Stimulated activated CD8-positive, alpha-beta memory T cell treated with anti-CD3 and anti-CD28 coated beads, Interleukin-15, amount 100 ng/mL, for 48 hours (primary cell): ENCODE measurements around the gene COMMD1.
"Not testable (repeated sequence)": the region's sequence is repeated elsewhere in the genome, so short reads cannot be mapped to it uniquely, and the experiment has no call there.

Source experiments
- DNase-seq, 2 donors: peaks; one replicate each; pipeline ENCODE4 v3.0.0-alpha.2; 2020; ENCODE audit warnings: low read depth in 2 of 2

The COMMD1 gene

GRCh38 chr2:62016957-62017356, 111.5 kb downstream of the COMMD1 start:
- DNase-seq = no peak

- no peak for DNase-seq
These were observed 124.4 kb downstream of the COMMD1 start for GRCh38 chr2:62029910-62030309.

GRCh38 chr2:62030902-62031301, 125.4 kb downstream of the COMMD1 start:
- no peak for DNase-seq

- DNase-seq = no peak
These were observed 126.6 kb downstream of the COMMD1 start for GRCh38 chr2:62032096-62032495.

GRCh38 chr2:62034715-62035114, 129.2 kb downstream of the COMMD1 start:
- DNase-seq = no peak

- no peak for DNase-seq
These were observed 130.8 kb downstream of the COMMD1 start for GRCh38 chr2:62036229-62036628.

- no peak for DNase-seq
These were observed 131.3 kb downstream of the COMMD1 start for GRCh38 chr2:62036761-62037250.

- DNase-seq = peak; percentile 6 to 17
These were observed 133.7 kb downstream of the COMMD1 start for GRCh38 chr2:62038975-62039771.

- no peak for DNase-seq
These were observed 135.5 kb downstream of the COMMD1 start for GRCh38 chr2:62040926-62041325.

- not testable (repeated sequence) for DNase-seq
These were observed 136.4 kb downstream of the COMMD1 start for GRCh38 chr2:62041701-62042385.

- no peak for DNase-seq
These were observed 136.9 kb downstream of the COMMD1 start for GRCh38 chr2:62042400-62042799.

- no peak for DNase-seq
These were observed 137.5 kb downstream of the COMMD1 start for GRCh38 chr2:62042944-62043343.

- no peak for DNase-seq
These were observed 139.6 kb downstream of the COMMD1 start for GRCh38 chr2:62045017-62045543.

GRCh38 chr2:62046141-62046540, 140.7 kb downstream of the COMMD1 start:
- DNase-seq = no peak

- no peak for DNase-seq
These were observed 145.1 kb downstream of the COMMD1 start for GRCh38 chr2:62050456-62051045.

- no peak for DNase-seq
These were observed 148.7 kb downstream of the COMMD1 start for GRCh38 chr2:62054029-62054791.

GRCh38 chr2:62054916-62055450, 149.5 kb downstream of the COMMD1 start:
- no peak for DNase-seq

- DNase-seq = no peak
These were observed 150.4 kb downstream of the COMMD1 start for GRCh38 chr2:62055724-62056336.

GRCh38 chr2:62056341-62056740, 150.9 kb downstream of the COMMD1 start:
- no peak for DNase-seq

GRCh38 chr2:62065243-62065642, 159.8 kb downstream of the COMMD1 start:
- no peak for DNase-seq

GRCh38 chr2:62071126-62071598, 165.7 kb downstream of the COMMD1 start:
- no peak for DNase-seq
